Esophagus (tissue), 2 donors: ENCODE data around the gene SKOR2. TPM values are rescaled to one million over a fixed set of nuclear protein-coding genes. Genes with fewer than 3 reads are reported as not detected.

Source experiments
- H3K27ac ChIP-seq, 2 donors: one replicate each; pipeline ENCODE4 v1.5.1; 2013; ENCODE audit warnings: low read depth in 2 of 2, mild to moderate bottlenecking in 2 of 2, inconsistent platforms in 1 of 2, low read length in 1 of 2, moderate library complexity in 1 of 2
- H3K27me3 ChIP-seq, 2 donors: one replicate each; pipeline ENCODE4 v1.6.1; 2013; ENCODE audit warnings: low read length in 2 of 2, control low read depth in 1 of 2, mild to moderate bottlenecking in 1 of 2; ENCODE audit not compliant: insufficient read depth in 2 of 2, control insufficient read depth in 1 of 2
- H3K36me3 ChIP-seq, 2 donors: one replicate each; pipeline ENCODE4 v1.6.1; 2013; ENCODE audit warnings: low read length in 1 of 2; ENCODE audit not compliant: control insufficient read depth in 2 of 2, insufficient read depth in 2 of 2
- H3K4me1 ChIP-seq, 2 donors: one replicate each; pipeline ENCODE4 v1.6.1; 2013; ENCODE audit warnings: low read length in 1 of 2; ENCODE audit not compliant: control insufficient read depth in 2 of 2, insufficient read depth in 2 of 2
- H3K4me3 ChIP-seq, 2 donors: one replicate each; pipeline ENCODE4 v1.5.1; 2013; ENCODE audit warnings: low read length in 2 of 2, mild to moderate bottlenecking in 2 of 2, low read depth in 1 of 2, moderate library complexity in 1 of 2
- H3K9me3 ChIP-seq, 2 donors: one replicate each; pipeline ENCODE4 v1.6.1; 2013; ENCODE audit warnings: mild to moderate bottlenecking in 2 of 2, low read depth in 1 of 2, low read length in 1 of 2, moderate library complexity in 1 of 2; ENCODE audit not compliant: control insufficient read depth in 2 of 2, insufficient read depth in 1 of 2
- WGBS, 2 donors: extraction: QIAGEN DNeasy Blood & Tissue Kit; methylation state at CpG; one replicate each; pipeline ENCODE4 v1.1.7; 2013; 5-methylcytosine and 5-hydroxymethylcytosine counted together
- polyA plus RNA-seq, 2 donors: library from polyadenylated mRNA; stranded (reverse); fragments of 200-250 nt; gene quantifications; one replicate each; pipeline ENCODE4 v1.2.3, GENCODE V29; 2013
- donor health status: healthy with polysubstance abuse.
- donor health status: Bipolar disorder and iron deficiency.

The SKOR2 gene
- polyA plus RNA-seq, 2 donors: not detected

GRCh38 chr18:47260924-47261701 lies 9.7 kb upstream of the SKOR2 start:
- Histone ChIP-seq H3K36me3 (no peaks in the 10 kb centered on the region), H3K27me3 (peaks cover 27 to 37% of the 10 kb centered on the region in 2 donors), H3K9me3 (peaks cover 0 to 24% of the 10 kb centered on the region in 2 donors), H3K27ac (no peak overlapping the region), H3K4me3 (no peak overlapping the region), H3K4me1 (peaks cover 2 to 5% of the 10 kb centered on the region in 2 donors)
- WGBS, 2 donors: 10 to 14% methylated on average over 62 to 64 of the region's 64 CpGs

DNA sequence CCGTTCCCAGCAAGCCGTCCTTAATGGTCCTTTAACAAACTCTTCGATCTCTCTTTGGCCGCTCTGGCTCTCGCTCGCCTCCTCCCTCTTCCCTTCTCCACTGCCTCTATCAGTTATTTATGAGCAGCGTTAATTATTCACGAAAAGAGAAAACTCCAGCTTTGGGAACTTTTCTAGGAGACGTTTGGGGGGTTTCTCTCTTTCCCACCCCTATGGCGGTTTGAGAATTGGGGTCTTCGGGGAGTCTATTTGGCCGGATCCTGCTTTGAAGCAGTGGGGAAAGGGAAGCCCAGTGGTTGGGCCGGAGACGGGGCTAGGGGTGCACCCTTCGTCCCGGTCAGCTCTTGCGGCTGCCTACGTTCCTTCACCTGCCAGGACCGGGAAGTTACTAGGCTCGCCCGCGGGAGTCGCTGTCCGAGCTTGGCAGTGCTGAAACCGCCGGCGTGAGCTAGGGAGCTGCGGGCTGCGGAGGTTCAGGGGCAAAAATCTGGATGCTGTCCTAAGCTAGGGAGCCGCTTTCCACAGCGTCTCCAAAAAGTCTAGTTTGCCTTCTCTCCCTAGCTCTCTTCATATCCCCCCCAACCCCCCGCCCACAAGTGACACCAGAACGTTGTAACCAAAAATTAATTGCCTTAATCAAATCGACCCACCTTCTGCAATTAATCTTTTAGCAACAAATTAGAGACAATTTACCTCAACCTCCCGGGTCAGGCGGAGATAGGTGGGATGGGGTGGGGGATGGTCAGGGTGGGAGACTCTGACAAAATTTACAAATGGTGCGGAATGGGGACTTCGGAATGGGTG lies 8.9 kb upstream of the SKOR2 start:
- H3K27me3 ChIP-seq: peaks cover 24 to 37% of the 10 kb centered on the region in 2 donors
- H3K4me3 ChIP-seq: no peak overlapping the region
- peaks cover 2 to 5% of the 10 kb centered on the region in 2 donors for H3K4me1 ChIP-seq
- no peaks in the 10 kb centered on the region for H3K36me3 ChIP-seq
- 9 to 12% methylated on average over 38 of the region's 38 CpGs for WGBS, 2 donors
- H3K9me3 ChIP-seq: peaks cover 0 to 24% of the 10 kb centered on the region in 2 donors
- H3K27ac ChIP-seq: no peak overlapping the region

GRCh38 chr18:47254341-47254939 lies 3.0 kb upstream of the SKOR2 start:
- Histone ChIP-seq H3K4me1 (peaks cover 0 to 3% of the 10 kb centered on the region in 2 donors), H3K27me3 (peaks cover 12 to 19% of the 10 kb centered on the region in 2 donors)
- WGBS, 2 donors: 6 to 7% methylated on average over 31 of the region's 31 CpGs

GRCh38 chr18:47253101-47253654 lies 1.7 kb upstream of the SKOR2 start:
- WGBS, 2 donors: 8% methylated on average over 11 of the region's 11 CpGs
- Histone ChIP-seq H3K9me3 (peaks cover 9 to 10% of the 10 kb centered on the region in 2 donors), H3K27me3 (peaks cover 21 to 29% of the 10 kb centered on the region in 2 donors), H3K27ac (no peak overlapping the region), H3K36me3 (no peaks in the 10 kb centered on the region), H3K4me3 (no peak overlapping the region), H3K4me1 (peaks cover 0 to 3% of the 10 kb centered on the region in 2 donors)

More at GRCh38 chr18:47254341-47254939, 3.0 kb upstream of the SKOR2 start:
- H3K9me3 ChIP-seq: peaks cover 0 to 2% of the 10 kb centered on the region in 2 donors
- H3K27ac ChIP-seq: no peak overlapping the region
- no peaks in the 10 kb centered on the region for H3K36me3 ChIP-seq
- no peak overlapping the region for H3K4me3 ChIP-seq

- H3K27me3 ChIP-seq: peaks cover 23 to 45% of the 10 kb centered on the region in 2 donors
- peaks cover 0 to 3% of the 10 kb centered on the region in 2 donors for H3K4me1 ChIP-seq
- H3K27ac ChIP-seq: no peak overlapping the region
- no peaks in the 10 kb centered on the region for H3K36me3 ChIP-seq
- H3K4me3 ChIP-seq: no peak overlapping the region
- peaks cover 13 to 14% of the 10 kb centered on the region in 2 donors for H3K9me3 ChIP-seq
- WGBS, 2 donors: 8 to 12% methylated on average over 26 of the region's 26 CpGs
Observed at GRCh38 chr18:47250391-47251046, 941 bp downstream of the SKOR2 start.

DNA sequence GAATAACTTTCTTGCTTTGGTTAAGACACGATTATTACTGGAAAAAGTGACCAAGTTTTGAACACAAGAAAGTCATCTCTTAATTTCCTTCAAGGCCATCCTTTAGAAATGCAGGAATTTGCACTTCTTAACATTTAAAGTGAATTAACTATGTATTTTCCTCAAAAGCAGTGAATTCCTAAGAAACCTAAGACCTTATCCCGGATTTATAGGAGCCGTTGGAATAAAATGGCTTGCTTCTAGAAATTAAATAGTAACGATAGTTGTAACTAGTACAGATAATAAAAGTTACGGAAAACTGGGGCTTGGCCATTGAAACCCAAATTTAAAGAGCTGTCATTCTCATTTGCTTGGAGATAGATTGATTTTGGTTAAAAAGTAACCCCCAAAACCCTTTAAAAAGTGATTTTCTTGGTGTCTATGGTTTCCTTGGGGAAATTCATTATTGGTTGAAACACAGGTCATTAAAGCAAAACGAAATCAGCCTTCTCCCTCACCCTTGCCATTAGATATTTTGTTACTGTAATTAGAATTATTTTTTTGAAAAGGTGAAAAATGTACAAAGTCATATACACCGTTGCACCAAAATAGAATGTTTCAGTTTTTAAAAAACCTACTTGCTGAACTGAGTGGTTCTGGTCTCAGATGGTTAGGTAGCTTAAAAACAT lies 2.0 kb downstream of the SKOR2 start:
- Histone ChIP-seq H3K9me3 (peaks cover 13 to 14% of the 10 kb centered on the region in 2 donors), H3K4me3 (no peak overlapping the region), H3K27me3 (peaks cover 21 to 41% of the 10 kb centered on the region in 2 donors), H3K36me3 (no peaks in the 10 kb centered on the region), H3K4me1 (peaks cover 0 to 3% of the 10 kb centered on the region in 2 donors), H3K27ac (no peak overlapping the region)
- WGBS, 2 donors: 9 to 12% methylated on average over 7 of the region's 7 CpGs

- H3K4me3 ChIP-seq: no peak overlapping the region
- H3K4me1 ChIP-seq: peaks cover 0 to 3% of the 10 kb centered on the region in 2 donors
- peaks cover 15 to 36% of the 10 kb centered on the region in 2 donors for H3K27me3 ChIP-seq
- WGBS, 2 donors: 15% methylated on average over 62 of the region's 62 CpGs
- no peak overlapping the region for H3K27ac ChIP-seq
- H3K36me3 ChIP-seq: no peaks in the 10 kb centered on the region
- H3K9me3 ChIP-seq: peaks cover 13 to 14% of the 10 kb centered on the region in 2 donors
Observed at GRCh38 chr18:47248604-47249313, 2.7 kb downstream of the SKOR2 start.

GRCh38 chr18:47248115-47248603 lies 3.3 kb downstream of the SKOR2 start:
- peaks cover 15 to 36% of the 10 kb centered on the region in 2 donors for H3K27me3 ChIP-seq
- WGBS, 2 donors: 10 to 12% methylated on average over 42 to 61 of the region's 61 CpGs
- H3K4me3 ChIP-seq: no peak overlapping the region
- H3K27ac ChIP-seq: no peak overlapping the region
- peaks cover 13 to 14% of the 10 kb centered on the region in 2 donors for H3K9me3 ChIP-seq
- H3K36me3 ChIP-seq: no peaks in the 10 kb centered on the region
- H3K4me1 ChIP-seq: peaks cover 0 to 3% of the 10 kb centered on the region in 2 donors
